ENCODE data around the gene PSEN2. TPM values are rescaled to one million over a fixed set of nuclear protein-coding genes. Genes with fewer than 3 reads are reported as not detected.

PSEN2 gene
- total and polyA plus RNA-seq, 9 of the 15 experiments (the other 6 are each of a cell fraction or from before 2014, with no cell fraction given): 2.3 to 21.5 (median 13.7) TPM

DNA sequence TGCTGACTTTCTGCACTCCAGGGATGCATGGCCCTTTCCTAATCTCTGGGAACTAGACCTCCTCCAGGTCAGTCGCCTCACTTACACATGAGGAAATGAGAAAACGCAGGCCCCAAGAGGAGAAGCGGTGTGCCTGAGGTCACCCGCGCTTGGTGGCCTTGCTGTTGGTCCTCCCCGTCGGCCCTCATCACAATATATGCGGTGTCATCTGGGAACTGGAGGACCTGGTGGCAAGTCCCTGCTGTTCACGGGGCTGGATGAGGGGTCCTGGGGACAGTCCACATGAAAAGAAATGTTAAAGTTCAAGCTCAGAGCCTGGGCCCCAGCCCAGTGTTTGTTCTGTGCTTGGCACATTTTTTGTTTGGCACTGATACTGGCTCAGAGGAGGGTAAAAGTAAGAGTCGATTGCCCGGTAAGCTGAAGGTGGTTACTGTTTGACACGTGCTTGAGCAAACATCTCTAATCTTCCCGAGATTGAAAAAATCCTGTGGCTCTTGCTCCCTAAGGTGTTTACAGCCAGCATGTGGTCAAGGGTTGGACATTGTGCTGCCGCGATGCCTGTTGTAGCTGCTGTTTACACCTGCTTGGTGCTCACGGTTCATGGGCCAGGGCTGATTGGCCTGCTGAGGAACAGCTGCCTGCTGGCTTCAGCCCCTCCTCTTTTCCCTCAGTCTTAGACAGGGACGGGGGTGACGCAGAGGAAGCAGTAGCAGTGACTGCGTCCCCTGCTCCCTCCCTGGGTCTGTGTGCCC lies 74.9 kb downstream of the PSEN2 start:
- Histone ChIP-seq H2AFZ (ENCODE audit: low read depth, low read length) (peak overlapping the region; percentile 61), H3K36me3 (ENCODE audit: control insufficient read depth, insufficient read depth, low read length) (no peaks in the 10 kb centered on the region), H3K4me2 (ENCODE audit: insufficient read depth, low read length) (peak overlapping the region; percentile 36), H4K20me1 (replicated peaks; ENCODE audit: control insufficient read depth, insufficient read depth, low read length) (peaks cover 9% of the 10 kb centered on the region; the same call in 1 of the 2 replicates), H3K27ac (ENCODE audit: extremely low read depth, low read depth, low read length) (no peak overlapping the region), H3K27me3 (ENCODE audit: control insufficient read depth in 2 of 2, insufficient read depth in 2 of 2, low read length in 2 of 2) (no peaks in the 10 kb centered on the region), H3K9me3 (replicated peaks; ENCODE audit: control insufficient read depth, insufficient read depth, low read depth, low read length) (no peaks in the 10 kb centered on the region), H3K9me1 (ENCODE audit: control insufficient read depth, insufficient read depth, low read length) (no peaks in the 10 kb centered on the region), H3K4me3 (no peak overlapping the region), H3K4me1 (replicated peaks in 1 of 2; ENCODE audit: control insufficient read depth in 2 of 2, insufficient read depth in 2 of 2, low read length in 2 of 2) (peaks cover 43% of the 10 kb centered on the region in 2 experiments), H3K79me2 (ENCODE audit: control insufficient read depth, insufficient read depth, low read length) (peaks cover 60% of the 10 kb centered on the region), H3K9ac (ENCODE audit: insufficient read depth in 1 of 2, low read depth in 2 of 2, low read length in 2 of 2) (peak overlapping the region in 1 of 2 experiments; percentile 69; a peak in 2 of 4 replicates)
- POLR2A ChIA-PET: interaction anchor here (0.5 to 0.7 kb wide), 6 partner anchors 17 to 670 kb away, joined by 3 to 4 read pairs (median 3); no protein-coding TSS in a partner anchor
- intact Hi-C loops (cut with micrococcal nuclease) (loop anchor here (10.0 kb wide), 1 partner anchor 370 kb away; the partner anchor contains the start of gene CDC42BPA), in situ Hi-C loops (cut with MboI) (no loop called here)
- no peak for FAIRE-seq
- 66% methylated on average over 19 of the region's 19 CpGs for WGBS (ENCODE audit: insufficient coverage, low coverage, missing lambda C conversion rate)
- no TSS peak for BruUV-seq (replicated peaks)
- no peak for TF ChIP-seq LEF1 (IDR thresholded peaks at IDR 0.05)
- peak; percentile 94 for TF ChIP-seq ZBTB33 (CRISPR knock-in tag; IDR thresholded peaks at IDR 0.05)
- peak; percentile 18; the same call in 1 of the 2 replicates for TF ChIP-seq MAX (CRISPR knock-in tag; IDR thresholded peaks at IDR 0.05)
- 0 out of 2 replicates have a peak, but pooled peaks have one; percentile 13 for TF ChIP-seq NFE2 (IDR thresholded peaks at IDR 0.05; ENCODE audit: low read depth)
- CTCF ChIA-PET (ENCODE audit: low intra/inter-chr PET ratio): no interaction called here
- DNase-seq (ENCODE audit: extremely low read depth in 1 of 4, low spot score in 3 of 4): peak in 1 of 4 experiments; percentile 30
- no peak; the same call in 2 of the 3 replicates for ATAC-seq

Other genes with a start within 250 kb of the PSEN2 start
- not detected in 2 replicates for gene ITPKB, start 131.3 kb upstream of the PSEN2 start, total RNA-seq (2014; rRNA removed)
- gene ITPKB, start 131.3 kb upstream of the PSEN2 start, total RNA-seq (2014; rRNA removed; fragmentation: Illumina TruSeq; extraction: Trizol): not detected in 2 replicates
- not detected in 2 replicates for gene ITPKB, start 131.3 kb upstream of the PSEN2 start, total RNA-seq (2015; rRNA removed; fragmentation: Illumina TruSeq; extraction: Trizol)
- gene ITPKB, start 131.3 kb upstream of the PSEN2 start, total RNA-seq (2021): 0.22 and 0.27 TPM in 2 replicates
- 0.01 TPM in 2 replicates for gene ITPKB, start 131.3 kb upstream of the PSEN2 start, polyA plus RNA-seq (2011; rRNA removed)
- not detected in 2 replicates for gene ITPKB, start 131.3 kb upstream of the PSEN2 start, polyA plus RNA-seq (2014; fragmentation: Illumina TruSeq; extraction: Trizol)
- not detected for gene ITPKB, start 131.3 kb upstream of the PSEN2 start, polyA plus RNA-seq (2014; fragmentation: Nextera tagmentation; extraction: Ambion mirVana)
- not detected in 2 replicates for gene ITPKB, start 131.3 kb upstream of the PSEN2 start, polyA plus RNA-seq (2014; rRNA removed)
- 40.1 and 45.0 TPM in 2 replicates for gene COQ8A, start 69.7 kb downstream of the PSEN2 start, total RNA-seq (2014; rRNA removed)
- gene COQ8A, start 69.7 kb downstream of the PSEN2 start, total RNA-seq (2014; rRNA removed; fragmentation: Illumina TruSeq; extraction: Trizol): 18.4 and 18.6 TPM in 2 replicates
- gene COQ8A, start 69.7 kb downstream of the PSEN2 start, total RNA-seq (2015; rRNA removed; fragmentation: Illumina TruSeq; extraction: Trizol): 20.5 and 20.7 TPM in 2 replicates
- 44.3 and 54.3 TPM in 2 replicates for gene COQ8A, start 69.7 kb downstream of the PSEN2 start, total RNA-seq (2021)
- gene COQ8A, start 69.7 kb downstream of the PSEN2 start, polyA plus RNA-seq (2011; rRNA removed): 38.4 and 40.1 TPM in 2 replicates
- 32.4 and 42.5 TPM in 2 replicates for gene COQ8A, start 69.7 kb downstream of the PSEN2 start, polyA plus RNA-seq (2014; fragmentation: Illumina TruSeq; extraction: Trizol)
- gene COQ8A, start 69.7 kb downstream of the PSEN2 start, polyA plus RNA-seq (2014; fragmentation: Nextera tagmentation; extraction: Ambion mirVana): 1 to 10 TPM; 2.6 to 4.1 TPM
- gene COQ8A, start 69.7 kb downstream of the PSEN2 start, polyA plus RNA-seq (2014; rRNA removed): 38.0 and 45.7 TPM in 2 replicates